HEK293 (cell line): ENCODE results near the gene DNAH6.

ENCODE experiments used
- CTCF ChIA-PET: fragments of 350-600 bp; formaldehyde crosslinking; extraction: SDS; loops from one replicate; lab custom pipeline; 2021; ENCODE audit warnings: antibody characterized with exemption; lab: Yijun Ruan, JAX
- POLR2A ChIA-PET: fragments of 300-600 bp; formaldehyde crosslinking; extraction: SDS; loops from one replicate; lab custom pipeline; 2020; ENCODE audit warnings: antibody characterized with exemption, inconsistent platforms; lab: Yijun Ruan, JAX
- H3K27ac ChIP-seq: fragments of 200-500 bp; sonication (Bioruptor generic); 2 replicates; pipeline ENCODE4 v1.5.1; 2014; ENCODE audit warnings: low read depth, low read length, control low read depth, inconsistent platforms; ENCODE audit errors: extremely low read depth
- H3K36me3 ChIP-seq, 2 experiments: fragments of 200-500 bp in 1 of 2; sonication (Bioruptor generic) in 1 of 2; 1 replicate in 1 of 2; 2 replicates in 1 of 2; pipeline ENCODE4 v1.5.1; 2014 to 2017; ENCODE audit warnings: inconsistent platforms in 2 of 2, low read length in 2 of 2; ENCODE audit not compliant: control insufficient read depth in 2 of 2, insufficient read depth in 1 of 2
- H3K4me1 ChIP-seq: fragments of 200-500 bp; sonication (Bioruptor generic); 2 replicates; pipeline ENCODE4 v1.5.1; 2014; ENCODE audit warnings: mild to moderate bottlenecking, low read length, inconsistent platforms; ENCODE audit not compliant: control insufficient read depth, insufficient read depth
- H3K4me3 ChIP-seq: 2 replicates; pipeline ENCODE4 v1.5.1; 2011; ENCODE audit warnings: low read depth, mild to moderate bottlenecking, control low read depth, low read length, moderate library complexity
- H3K9me3 ChIP-seq: fragments of 200-500 bp; sonication (Bioruptor generic); 2 replicates; pipeline ENCODE4 v1.5.1; 2014; ENCODE audit warnings: low read depth, low read length, inconsistent platforms; ENCODE audit not compliant: control insufficient read depth, insufficient read depth
- BCL11B ChIP-seq: fragments of 450-650 bp; formaldehyde crosslinking; IDR thresholded peaks from 2 replicates; pipeline ENCODE4 v1.5.1; 2016; ENCODE audit warnings: low read depth, missing biosample characterization, missing genetic modification characterization
- GFI1B ChIP-seq: fragments of 450-650 bp; formaldehyde crosslinking; IDR thresholded peaks from 2 replicates; pipeline ENCODE4 v1.5.1; 2016; ENCODE audit warnings: missing biosample characterization, missing genetic modification characterization
- GLI4 ChIP-seq: fragments of 450-650 bp; formaldehyde crosslinking; IDR thresholded peaks from 2 replicates; pipeline ENCODE4 v1.5.1; 2016; ENCODE audit warnings: missing biosample characterization, missing genetic modification characterization
- GLIS1 ChIP-seq: fragments of 450-650 bp; formaldehyde crosslinking; IDR thresholded peaks from 2 replicates; pipeline ENCODE4 v1.5.1; 2016; ENCODE audit warnings: missing biosample characterization, missing genetic modification characterization
- HIC1 ChIP-seq: fragments of 450-650 bp; formaldehyde crosslinking; IDR thresholded peaks from 2 replicates; pipeline ENCODE4 v1.5.1; 2016; ENCODE audit warnings: missing biosample characterization, missing genetic modification characterization
- HOXD13 ChIP-seq: sonication (generic); formaldehyde crosslinking; IDR thresholded peaks from 2 replicates; pipeline ENCODE4 v1.8.0; 2022; ENCODE audit warnings: missing genetic modification reagents, borderline replicate concordance
- KLF10 ChIP-seq: fragments of 450-650 bp; IDR thresholded peaks from 2 replicates; pipeline ENCODE4 v1.5.1; 2018; ENCODE audit warnings: missing biosample characterization, mild to moderate bottlenecking, missing genetic modification characterization
- KLF7 ChIP-seq: fragments of 450-650 bp; formaldehyde crosslinking; IDR thresholded peaks from 2 replicates; pipeline ENCODE4 v1.5.1; 2016; ENCODE audit warnings: missing biosample characterization, missing genetic modification characterization, borderline replicate concordance
- KLF9 ChIP-seq: fragments of 450-650 bp; formaldehyde crosslinking; IDR thresholded peaks from 2 replicates; pipeline ENCODE4 v1.5.1; 2016; ENCODE audit warnings: missing biosample characterization, missing genetic modification characterization, low read depth
- SALL2 ChIP-seq: fragments of 450-650 bp; formaldehyde crosslinking; IDR thresholded peaks from 2 replicates; pipeline ENCODE4 v1.5.0; 2017; ENCODE audit warnings: missing biosample characterization, mild to moderate bottlenecking, missing genetic modification characterization, borderline replicate concordance
- TCF7L2 ChIP-seq: IDR thresholded peaks from 2 replicates; pipeline ENCODE4 v1.6.1; 2011; ENCODE audit warnings: low read depth, mild to moderate bottlenecking, inconsistent platforms, low read length, moderate library complexity, borderline replicate concordance
- YY1 ChIP-seq: fragments of 450-650 bp; formaldehyde crosslinking; IDR thresholded peaks from 2 replicates; pipeline ENCODE4 v1.5.1; 2018; ENCODE audit warnings: missing biosample characterization, missing genetic modification characterization
- ZBTB11 ChIP-seq: fragments of 450-650 bp; formaldehyde crosslinking; conservative IDR thresholded peaks from 2 replicates; pipeline ENCODE4 v1.5.1; 2016; ENCODE audit warnings: low read depth, missing biosample characterization, missing genetic modification characterization
- ZNF184 ChIP-seq: fragments of 450-650 bp; IDR thresholded peaks from 2 replicates; pipeline ENCODE4 v1.5.1; 2018; ENCODE audit warnings: missing biosample characterization, mild to moderate bottlenecking, missing genetic modification characterization
- ZNF24 ChIP-seq: fragments of 450-650 bp; formaldehyde crosslinking; IDR thresholded peaks from 2 replicates; pipeline ENCODE4 v1.5.1; 2016; ENCODE audit warnings: missing biosample characterization, missing genetic modification characterization
- ZNF311 ChIP-seq: fragments of 450-650 bp; formaldehyde crosslinking; IDR thresholded peaks from 2 replicates; pipeline ENCODE4 v1.5.1; 2017; ENCODE audit warnings: missing biosample characterization, missing genetic modification characterization, borderline replicate concordance
- ZNF416 ChIP-seq: fragments of 450-650 bp; formaldehyde crosslinking; IDR thresholded peaks from 2 replicates; pipeline ENCODE4 v1.5.1; 2016; ENCODE audit warnings: missing biosample characterization, missing genetic modification characterization
- ZNF48 ChIP-seq: fragments of 450-650 bp; formaldehyde crosslinking; IDR thresholded peaks from 2 replicates; pipeline ENCODE4 v1.5.1; 2016; ENCODE audit warnings: missing biosample characterization, missing genetic modification characterization
- ZNF501 ChIP-seq: fragments of 450-650 bp; formaldehyde crosslinking; IDR thresholded peaks from 2 replicates; pipeline ENCODE4 v1.5.1; 2016; ENCODE audit warnings: missing biosample characterization, missing genetic modification characterization
- ZNF510 ChIP-seq: fragments of 450-650 bp; formaldehyde crosslinking; IDR thresholded peaks from 2 replicates; pipeline ENCODE4 v1.5.1; 2018; ENCODE audit warnings: mild to moderate bottlenecking, missing genetic modification characterization, missing biosample characterization; ENCODE audit not compliant: insufficient replicate concordance
- ZNF530 ChIP-seq: fragments of 450-650 bp; formaldehyde crosslinking; IDR thresholded peaks from 2 replicates; pipeline ENCODE4 v1.5.1; 2016; ENCODE audit warnings: low read depth, missing biosample characterization, missing genetic modification characterization
- ZNF677 ChIP-seq: fragments of 450-650 bp; IDR thresholded peaks from 2 replicates; pipeline ENCODE4 v1.5.0; 2018; ENCODE audit warnings: missing biosample characterization, mild to moderate bottlenecking, missing genetic modification characterization, moderate library complexity
- ZNF785 ChIP-seq: fragments of 450-650 bp; formaldehyde crosslinking; IDR thresholded peaks from 2 replicates; pipeline ENCODE4 v1.5.1; 2016; ENCODE audit warnings: missing biosample characterization, missing genetic modification characterization
- ZSCAN30 ChIP-seq: fragments of 450-650 bp; IDR thresholded peaks from 2 replicates; pipeline ENCODE4 v1.5.1; 2018; ENCODE audit warnings: missing biosample characterization, mild to moderate bottlenecking, missing genetic modification characterization, moderate library complexity
- ZSCAN5A ChIP-seq: fragments of 450-650 bp; formaldehyde crosslinking; IDR thresholded peaks from 2 replicates; pipeline ENCODE4 v1.5.1; 2016; ENCODE audit warnings: missing biosample characterization, missing genetic modification characterization

Gene DNAH6

GRCh38 chr2:84766791-84767190, 250.5 kb downstream of the DNAH6 start (continued):
- TF ChIP-seq HIC1 (tag by site-specific recombination), result no peak
- TF ChIP-seq ZSCAN30 (tag by site-specific recombination), result no peak
- no peak for TF ChIP-seq SALL2
- TF ChIP-seq KLF10 (tag by site-specific recombination), result no peak
- no peak for TF ChIP-seq ZSCAN5A
- no peak for TF ChIP-seq YY1 (tag by site-specific recombination)
- no peak for TF ChIP-seq BCL11B (tag by site-specific recombination)

GRCh38 chr2:84768840-84769239, 252.5 kb downstream of the DNAH6 start:
- H3K9me3 ChIP-seq, result no peaks in the 10 kb centered on the region
- POLR2A ChIA-PET, result no interaction called here
- CTCF ChIA-PET, result interaction anchor here (0.9 kb wide), 1 partner anchor 157 kb away, joined by 3 read pairs; no protein-coding TSS in a partner anchor
- no peaks in the 10 kb centered on the region for H3K36me3 ChIP-seq
- no peak overlapping the region for H3K27ac ChIP-seq
- H3K4me1 ChIP-seq, result no peaks in the 10 kb centered on the region
- TF ChIP-seq ZNF184, result no peak
- TF ChIP-seq ZNF677, result no peak
- TF ChIP-seq GLI4, result no peak
- TF ChIP-seq HOXD13 (CRISPR knock-in tag), result no peak
- TF ChIP-seq ZNF501 (tag by site-specific recombination), result no peak
- TF ChIP-seq ZNF311, result no peak
- TF ChIP-seq ZBTB11 (tag by site-specific recombination), result no peak
- no peak for TF ChIP-seq ZNF24
- no peak for TF ChIP-seq ZNF530 (tag by site-specific recombination)
- no peak for TF ChIP-seq ZNF416 (tag by site-specific recombination)
- TF ChIP-seq GFI1B, result no peak
- H3K4me3 ChIP-seq, result no peak overlapping the region

- H3K9me3 ChIP-seq, result no peaks in the 10 kb centered on the region
- CTCF ChIA-PET, result no interaction called here
- H3K4me3 ChIP-seq, result no peak overlapping the region
- H3K4me1 ChIP-seq, result no peaks in the 10 kb centered on the region
- H3K27ac ChIP-seq, result no peak overlapping the region
- POLR2A ChIA-PET, result no interaction called here
- H3K36me3 ChIP-seq, result no peaks in the 10 kb centered on the region
- TF ChIP-seq ZNF48 (tag by site-specific recombination) (no peak), GLIS1 (tag by site-specific recombination) (no peak), GLI4 (no peak), ZNF785 (tag by site-specific recombination) (no peak), ZSCAN30 (tag by site-specific recombination) (no peak), KLF9 (no peak), HIC1 (tag by site-specific recombination) (no peak), GFI1B (no peak), ZNF510 (no peak), TCF7L2 (no peak), KLF7 (tag by site-specific recombination) (no peak)
These were observed 254.0 kb downstream of the DNAH6 start for GRCh38 chr2:84770280-84770679.
